Transverse colon (tissue), 4 donors: Measurements from ENCODE around the gene ABLIM2.

Experiments
- EP300 ChIP-seq: sonication (generic); formaldehyde crosslinking; IDR thresholded peaks from one replicate; pipeline ENCODE4 v1.6.1; 2017; ENCODE audit warnings: antibody characterized with exemption, low read depth
- POLR2A ChIP-seq: fragments of 450-650 bp; IDR thresholded peaks from one replicate; pipeline ENCODE4 v1.6.1; 2016; ENCODE audit warnings: antibody characterized with exemption, mild to moderate bottlenecking, moderate library complexity
- POLR2AphosphoS5 ChIP-seq, 3 donors: sonication (generic); formaldehyde crosslinking; IDR thresholded peaks; one replicate each; pipeline ENCODE4 v1.6.1; 2016; ENCODE audit warnings: antibody characterized with exemption in 3 of 3
- TF ChIP-seq, protein P1 (sequence below), 5 experiments: fragments of 200-600 bp in 3 of 5; fragments of 450-650 bp in 2 of 5; sonication (generic) in 3 of 5; IDR thresholded peaks; 1 replicate in 2 of 5; 2 replicates in 3 of 5; pipeline ENCODE4 v1.5.1; 2016 to 2017; ENCODE audit warnings: antibody characterized with exemption in 5 of 5, inconsistent platforms in 3 of 5, mild to moderate bottlenecking in 2 of 5, moderate library complexity in 1 of 5

DNA sequence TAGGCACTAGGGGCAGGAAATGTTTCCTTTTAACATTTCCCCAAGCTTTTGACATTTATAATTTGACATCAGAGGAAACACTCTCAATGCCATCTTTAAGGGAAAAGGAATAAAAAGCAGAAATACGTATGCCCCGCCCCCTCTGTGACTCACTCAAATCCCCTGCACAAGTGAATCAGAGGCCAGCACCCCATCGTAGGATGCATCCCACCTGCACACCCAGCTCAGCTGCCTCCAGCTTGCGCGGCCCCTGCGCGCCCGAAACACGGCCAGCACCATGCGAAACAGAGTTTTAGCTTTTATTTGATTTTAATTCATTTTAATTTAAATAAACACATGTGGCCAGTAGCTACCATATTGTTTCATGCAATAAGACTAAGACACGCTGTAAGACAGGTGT, 29.5 kb downstream of the ABLIM2 start:
- TF ChIP-seq POLR2AphosphoS5 (IDR thresholded peaks at IDR 0.05) = no peak
- TF ChIP-seq POLR2A = no peak
- TF ChIP-seq, protein P1, sequence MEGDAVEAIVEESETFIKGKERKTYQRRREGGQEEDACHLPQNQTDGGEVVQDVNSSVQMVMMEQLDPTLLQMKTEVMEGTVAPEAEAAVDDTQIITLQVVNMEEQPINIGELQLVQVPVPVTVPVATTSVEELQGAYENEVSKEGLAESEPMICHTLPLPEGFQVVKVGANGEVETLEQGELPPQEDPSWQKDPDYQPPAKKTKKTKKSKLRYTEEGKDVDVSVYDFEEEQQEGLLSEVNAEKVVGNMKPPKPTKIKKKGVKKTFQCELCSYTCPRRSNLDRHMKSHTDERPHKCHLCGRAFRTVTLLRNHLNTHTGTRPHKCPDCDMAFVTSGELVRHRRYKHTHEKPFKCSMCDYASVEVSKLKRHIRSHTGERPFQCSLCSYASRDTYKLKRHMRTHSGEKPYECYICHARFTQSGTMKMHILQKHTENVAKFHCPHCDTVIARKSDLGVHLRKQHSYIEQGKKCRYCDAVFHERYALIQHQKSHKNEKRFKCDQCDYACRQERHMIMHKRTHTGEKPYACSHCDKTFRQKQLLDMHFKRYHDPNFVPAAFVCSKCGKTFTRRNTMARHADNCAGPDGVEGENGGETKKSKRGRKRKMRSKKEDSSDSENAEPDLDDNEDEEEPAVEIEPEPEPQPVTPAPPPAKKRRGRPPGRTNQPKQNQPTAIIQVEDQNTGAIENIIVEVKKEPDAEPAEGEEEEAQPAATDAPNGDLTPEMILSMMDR (IDR thresholded peaks at IDR 0.05) = no peak
- no peak for TF ChIP-seq EP300
